Transverse colon (tissue), 3 donors: Measurements from ENCODE around the gene PSMC3IP.

Experiments
- CTCF ChIP-seq, 5 experiments: fragments of 200-600 bp in 3 of 5; fragments of 450-650 bp in 2 of 5; sonication (generic) in 3 of 5; IDR thresholded peaks; 1 replicate in 2 of 5; 2 replicates in 3 of 5; pipeline ENCODE4 v1.5.1; 2016 to 2017; ENCODE audit warnings: antibody characterized with exemption in 5 of 5, inconsistent platforms in 3 of 5, mild to moderate bottlenecking in 2 of 5, moderate library complexity in 1 of 5
- EP300 ChIP-seq: sonication (generic); formaldehyde crosslinking; IDR thresholded peaks from one replicate; pipeline ENCODE4 v1.6.1; 2017; ENCODE audit warnings: antibody characterized with exemption, low read depth

DNA sequence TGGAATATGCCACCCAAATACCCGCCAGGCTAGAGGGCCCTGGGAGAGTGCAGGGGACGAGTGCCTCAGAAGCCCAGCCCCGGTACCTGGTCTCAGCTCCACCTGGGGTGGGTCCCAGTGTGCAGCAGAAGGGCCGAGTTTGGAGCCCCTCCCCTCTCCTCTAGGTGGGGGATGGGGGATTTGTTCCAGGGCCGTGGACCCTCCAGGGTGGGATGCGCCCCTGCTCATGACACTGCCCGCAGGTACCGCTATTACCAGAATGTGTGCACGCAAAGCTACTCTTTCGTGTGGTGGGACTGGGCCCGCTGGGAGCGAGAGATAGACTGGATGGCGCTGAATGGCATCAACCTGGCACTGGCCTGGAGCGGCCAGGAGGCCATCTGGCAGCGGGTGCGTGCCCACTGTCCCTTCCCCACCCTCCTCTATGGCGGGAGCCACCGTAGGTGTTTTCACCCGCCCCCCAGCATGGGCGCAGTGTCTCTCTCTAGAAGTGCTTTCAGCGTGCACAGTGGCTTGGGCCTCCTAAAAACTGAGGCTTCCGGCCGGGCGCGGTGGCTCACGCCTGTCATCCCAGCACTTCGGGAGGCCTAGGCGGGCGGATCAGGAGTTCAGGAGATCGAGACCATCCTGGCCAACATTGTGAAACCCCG is 40.2 kb downstream of the PSMC3IP start:
- TF ChIP-seq CTCF (IDR thresholded peaks at IDR 0.05) (no peak), EP300 (no peak)
